GM04504 (cell line): ENCODE data around the gene TRIP11.

Experiments
- DNase-seq: peaks from one replicate; pipeline ENCODE4 v3.0.0-alpha.2; 2012; ENCODE audit warnings: low read depth

The TRIP11 gene

DNA sequence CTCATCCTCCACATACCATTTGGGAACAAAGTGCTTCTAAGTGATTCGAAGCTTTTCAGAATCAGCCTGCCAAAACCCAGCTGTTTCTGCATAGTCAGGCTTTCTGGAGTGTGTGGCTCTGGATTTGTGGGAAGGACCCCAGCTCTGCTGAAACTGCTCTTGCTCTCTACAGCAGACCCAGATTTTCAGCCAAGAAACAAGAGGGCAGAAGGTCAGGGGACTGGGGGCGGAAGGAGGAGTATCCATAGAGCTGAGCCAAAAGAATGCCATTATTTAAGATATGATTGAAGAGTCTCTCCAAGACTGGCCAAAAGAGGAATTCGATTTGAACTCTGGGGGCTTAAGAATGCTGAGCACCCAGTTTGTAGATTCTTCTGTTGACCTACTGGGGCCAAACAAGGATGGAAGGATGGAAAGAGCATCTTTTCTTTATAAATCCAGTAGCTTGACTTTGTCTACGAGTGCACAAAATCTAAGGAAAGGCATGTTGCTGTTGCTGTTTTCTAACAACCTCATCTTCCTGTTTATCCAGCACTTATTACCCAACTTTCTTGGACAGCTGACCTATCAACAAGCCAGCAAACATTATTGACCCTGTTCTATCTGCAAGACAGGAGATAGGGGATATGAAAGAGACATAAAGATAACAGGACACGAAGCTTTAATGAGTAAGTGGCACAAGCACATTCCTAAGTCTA, 121.5 kb downstream of the TRIP11 start:
- no peak for DNase-seq
